LNCaP clone FGC (cell line): ENCODE measurements around the gene CEP85L.

Source experiments
- DNase-seq: peaks from one replicate; pipeline ENCODE4 v3.0.0-alpha.2; 2011; ENCODE audit warnings: low read depth
- H3K4me3 ChIP-seq: 2 replicates; pipeline ENCODE4 v1.5.1; 2011; ENCODE audit warnings: mild to moderate bottlenecking, low read depth, low read length, control low read depth
- CTCF ChIP-seq: IDR thresholded peaks from 2 replicates; pipeline ENCODE4 v1.5.1; 2012; ENCODE audit warnings: mild to moderate bottlenecking; ENCODE audit not compliant: control insufficient read depth, insufficient read depth; ENCODE audit errors: extremely low read depth

Gene CEP85L

GRCh38 chr6:118674772-118675171, 23.4 kb upstream of the CEP85L start:
- H3K4me3 ChIP-seq = no peak overlapping the region
- peak; percentile 71 for DNase-seq
- no peak for TF ChIP-seq CTCF

DNA sequence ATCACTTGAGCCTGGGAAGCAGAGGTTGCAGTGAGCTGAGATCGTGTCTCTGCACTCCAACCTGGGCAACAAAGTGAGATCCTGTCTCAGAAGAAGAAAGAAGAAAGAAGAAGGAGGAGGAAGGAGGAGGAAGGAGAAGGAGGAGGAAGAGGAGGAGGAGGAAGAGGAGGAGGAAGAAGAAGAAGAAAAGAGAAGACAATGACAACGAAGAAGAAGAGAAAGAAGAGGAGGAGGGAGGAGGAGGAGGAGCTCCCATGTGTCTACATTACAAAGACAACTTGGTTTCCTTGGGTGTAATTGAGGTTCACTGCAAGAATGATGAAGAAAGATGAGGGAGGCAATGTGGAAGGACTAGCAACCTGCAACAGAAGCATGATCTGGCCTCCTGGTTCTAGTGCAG, 21.3 kb upstream of the CEP85L start:
- no peak for TF ChIP-seq CTCF
- H3K4me3 ChIP-seq = no peak overlapping the region
- DNase-seq = no peak

DNA sequence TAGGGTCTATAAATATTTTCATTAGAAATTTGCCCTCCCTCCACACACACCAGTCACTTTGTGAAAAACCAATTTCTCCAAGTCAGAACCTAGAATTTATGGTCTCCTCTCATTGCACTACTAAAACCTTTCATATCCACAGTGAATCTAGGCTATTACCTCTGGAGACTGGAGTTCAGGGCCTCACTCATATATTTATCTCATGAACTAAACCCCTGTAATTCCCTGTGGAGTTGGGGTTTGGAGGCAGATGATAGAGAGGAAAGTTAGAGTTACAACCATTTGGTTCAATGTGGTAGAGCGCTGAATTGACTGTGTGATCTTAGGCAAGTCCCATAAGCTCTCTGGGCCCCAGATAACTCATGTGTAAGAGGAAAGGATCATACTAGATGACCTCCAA, 18.2 kb upstream of the CEP85L start:
- H3K4me3 ChIP-seq = no peak overlapping the region
- no peak for DNase-seq
- no peak for TF ChIP-seq CTCF

DNA sequence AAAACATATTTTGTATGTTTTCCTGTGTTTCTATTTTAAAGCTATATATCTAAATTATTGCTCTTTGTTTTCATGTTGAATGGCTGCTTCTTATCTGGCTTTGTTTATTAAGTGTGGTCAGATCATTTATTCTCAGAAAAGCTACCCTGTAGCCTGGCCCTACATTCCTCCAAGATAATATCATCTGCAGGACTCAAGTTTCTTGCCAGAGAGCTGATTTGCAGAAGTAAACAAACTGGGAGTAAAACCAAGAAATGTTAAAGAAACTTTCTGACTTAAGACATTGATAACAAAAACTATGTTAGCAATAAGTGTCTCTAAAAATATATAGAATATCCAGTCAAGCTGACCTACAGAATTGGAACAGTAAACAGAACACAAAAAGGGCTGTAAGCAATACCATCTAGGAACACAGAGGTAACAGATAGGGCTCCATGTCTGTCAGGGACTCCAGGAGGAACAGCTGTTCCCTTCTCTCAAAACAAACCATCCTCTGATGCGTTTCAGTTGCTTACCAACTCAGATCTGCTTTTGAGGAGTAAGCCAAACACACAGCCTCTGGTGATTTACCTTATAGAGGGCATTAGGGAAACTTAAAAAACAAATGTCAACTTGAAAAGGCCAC, 17.5 kb upstream of the CEP85L start:
- no peak overlapping the region for H3K4me3 ChIP-seq
- TF ChIP-seq CTCF = no peak
- no peak for DNase-seq

DNA sequence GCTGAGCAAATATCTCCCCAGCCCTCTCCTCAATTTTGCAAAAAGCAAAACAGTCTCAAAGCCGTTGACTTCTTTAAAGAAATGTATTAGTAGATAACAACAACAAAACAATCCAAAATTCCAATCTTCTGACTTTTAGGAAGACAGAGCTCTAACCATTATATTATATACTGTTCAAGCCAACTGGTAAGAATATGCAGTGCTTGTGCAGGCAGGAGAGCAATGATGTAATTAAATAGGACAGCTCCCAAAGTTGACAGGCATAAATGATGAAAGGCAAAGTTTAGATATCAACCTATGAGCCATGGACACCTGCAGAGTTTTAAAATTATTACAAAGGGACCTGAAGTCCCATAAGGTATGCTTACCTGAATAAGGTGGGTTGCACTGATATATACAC, 16.6 kb upstream of the CEP85L start:
- no peak for TF ChIP-seq CTCF
- H3K4me3 ChIP-seq = no peak overlapping the region
- no peak for DNase-seq

GRCh38 chr6:118665011-118665410, 13.6 kb upstream of the CEP85L start:
- DNase-seq = no peak
- no peak for TF ChIP-seq CTCF
- no peak overlapping the region for H3K4me3 ChIP-seq
